ENCODE results near the gene GALK2. TPM values are rescaled to one million over a fixed set of nuclear protein-coding genes. Genes with fewer than 3 reads are reported as not detected.
"Not testable (repeated sequence)": the region's sequence is repeated elsewhere in the genome, so short reads cannot be mapped to it uniquely, and the experiment has no call there.

The GALK2 gene
- total and polyA plus RNA-seq, 8 donors, result 23.1 to 43.1 (median 25.1) TPM

GRCh38 chr15:49191892-49192291 lies 21.8 kb downstream of the GALK2 start:
- no peaks in the 10 kb centered on the region for H3K36me3 ChIP-seq
- TF ChIP-seq CTCF (IDR thresholded peaks at IDR 0.05), result no peak
- H3K27me3 ChIP-seq, result no peaks in the 10 kb centered on the region
- H3K4me3 ChIP-seq, result no peak overlapping the region
- ATAC-seq (no peak), DNase-seq (no peak)
- H3K4me1 ChIP-seq, result no peaks in the 10 kb centered on the region
- intact Hi-C loops (cut with DNase I), result no loop called here
- H3K27ac ChIP-seq, result no peak overlapping the region
- H3K9me3 ChIP-seq, result no peaks in the 10 kb centered on the region

- ATAC-seq (no peak), DNase-seq (no peak)
- no peak for TF ChIP-seq CTCF (IDR thresholded peaks at IDR 0.05)
- Histone ChIP-seq H3K27ac (no peak overlapping the region), H3K27me3 (no peaks in the 10 kb centered on the region), H3K9me3 (no peaks in the 10 kb centered on the region), H3K36me3 (peaks cover 0 to 8% of the 10 kb centered on the region in 2 donors), H3K4me1 (peaks cover 0 to 9% of the 10 kb centered on the region in 2 donors), H3K4me3 (no peak overlapping the region)
- intact Hi-C loops (cut with DNase I), result no loop called here
Measured at GRCh38 chr15:49196856-49197255, 26.8 kb downstream of the GALK2 start.

- H3K9me3 ChIP-seq, result peaks cover 0 to under 1% of the 10 kb centered on the region in 2 donors
- H3K36me3 ChIP-seq, result peaks cover 0 to 36% of the 10 kb centered on the region in 2 donors
- H3K27ac ChIP-seq, result no peak overlapping the region
- H3K27me3 ChIP-seq, result no peaks in the 10 kb centered on the region
- TF ChIP-seq CTCF (IDR thresholded peaks at IDR 0.05), result no peak
- H3K4me3 ChIP-seq, result no peak overlapping the region
- intact Hi-C loops (cut with DNase I), result no loop called here
- H3K4me1 ChIP-seq, result peaks cover 0 to 9% of the 10 kb centered on the region in 2 donors
- DNase-seq (peak in 1 of 4 donors; percentile 3), ATAC-seq (no peak)
Measured at GRCh38 chr15:49199666-49200065, 29.6 kb downstream of the GALK2 start.

- intact Hi-C loops (cut with DNase I), result no loop called here
- DNase-seq, result no peak
Measured at GRCh38 chr15:49200347-49200746, 30.3 kb downstream of the GALK2 start.

GRCh38 chr15:49208102-49208501 lies 38.1 kb downstream of the GALK2 start:
- H3K4me1 ChIP-seq; H3K4me3 ChIP-seq; H3K27me3 ChIP-seq; intact Hi-C loops (cut with DNase I); DNase-seq; H3K27ac ChIP-seq; ATAC-seq: not testable (repeated sequence)
- Histone ChIP-seq H3K9me3 (peaks cover 0 to 50% of the 10 kb centered on the region in 2 donors), H3K36me3 (peaks cover 0 to 36% of the 10 kb centered on the region in 2 donors)

More at GRCh38 chr15:49200347-49200746, 30.3 kb downstream of the GALK2 start:
- no peak for TF ChIP-seq CTCF (IDR thresholded peaks at IDR 0.05)
- H3K9me3 ChIP-seq, result peaks cover 0 to 4% of the 10 kb centered on the region in 2 donors
- H3K27me3 ChIP-seq, result no peaks in the 10 kb centered on the region
- no peak overlapping the region for H3K27ac ChIP-seq
- peaks cover 0 to 42% of the 10 kb centered on the region in 2 donors for H3K36me3 ChIP-seq
- H3K4me3 ChIP-seq, result no peak overlapping the region
- no peak for ATAC-seq
- H3K4me1 ChIP-seq, result peaks cover 0 to 9% of the 10 kb centered on the region in 2 donors

GRCh38 chr15:49212897-49213296 lies 42.9 kb downstream of the GALK2 start:
- Histone ChIP-seq H3K4me3 (no peak overlapping the region), H3K27me3 (no peaks in the 10 kb centered on the region), H3K4me1 (peaks cover 0 to 5% of the 10 kb centered on the region in 2 donors), H3K9me3 (peaks cover 0 to 40% of the 10 kb centered on the region in 2 donors), H3K36me3 (peaks cover 0 to 14% of the 10 kb centered on the region in 2 donors), H3K27ac (no peak overlapping the region)
- intact Hi-C loops (cut with DNase I), result no loop called here
- ATAC-seq (no peak), DNase-seq (no peak)
- no peak for TF ChIP-seq CTCF (IDR thresholded peaks at IDR 0.05)

Measured in left lung (tissue), 10 donors.